GM18870 (cell line): ENCODE data around the gene SLC9A9.
"Not testable (repeated sequence)": the region's sequence is repeated elsewhere in the genome, so short reads cannot be mapped to it uniquely, and the experiment has no call there.

ENCODE experiments used
- ATAC-seq: cut with Tn5 transposase; IDR thresholded peaks from one replicate; pipeline ENCODE4 v1.9.1; 2021; ENCODE audit warnings: moderate library complexity; ENCODE audit not compliant: unreplicated experiment

SLC9A9 gene

DNA sequence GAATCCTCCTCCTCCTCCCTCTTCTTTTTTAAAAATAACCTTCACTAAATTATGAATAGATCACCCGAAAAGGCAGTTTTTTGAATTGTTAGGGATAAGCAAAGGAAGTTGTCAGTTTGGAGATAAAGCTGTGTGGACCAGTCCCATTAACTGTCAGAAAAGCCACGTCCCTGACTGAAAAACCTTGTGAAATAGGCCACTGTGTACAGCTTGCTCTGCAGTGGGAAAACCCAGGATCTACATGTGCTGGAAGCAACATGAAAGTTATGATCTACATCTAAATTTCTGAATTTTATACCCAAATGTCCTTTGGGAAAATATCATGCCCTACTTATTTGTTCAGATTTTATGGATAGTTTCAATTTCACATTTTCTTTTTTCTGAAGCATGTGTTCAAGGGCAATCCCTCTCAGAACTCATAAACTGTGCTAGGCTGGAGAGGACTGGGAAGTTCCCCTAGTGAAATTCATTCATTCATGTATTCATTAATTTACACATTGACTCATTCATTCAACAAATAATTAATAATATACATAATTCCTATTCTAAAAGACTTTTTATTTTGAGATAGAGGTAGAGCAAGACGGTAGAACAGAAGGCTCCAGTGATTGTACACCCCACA lies 149.5 kb downstream of the SLC9A9 start:
- no peak for ATAC-seq

DNA sequence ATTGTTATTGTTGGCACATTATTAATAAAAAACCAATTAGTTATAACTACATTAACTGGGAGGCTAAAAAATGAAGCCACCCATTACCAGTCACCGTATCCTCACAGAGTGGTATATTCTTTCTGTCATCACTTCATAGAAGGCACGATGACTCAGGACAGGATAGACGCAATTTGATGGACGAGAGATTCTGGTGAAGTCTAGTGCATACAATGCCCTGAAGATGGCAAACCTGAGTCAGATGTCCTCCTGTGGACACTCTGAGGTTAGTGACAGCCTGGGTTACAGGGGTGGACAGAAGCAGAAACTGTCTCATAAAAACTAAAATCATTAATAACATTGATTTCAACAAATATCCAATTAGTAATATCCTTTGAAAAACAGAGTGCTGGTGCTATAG lies 150.3 kb downstream of the SLC9A9 start:
- no peak for ATAC-seq

DNA sequence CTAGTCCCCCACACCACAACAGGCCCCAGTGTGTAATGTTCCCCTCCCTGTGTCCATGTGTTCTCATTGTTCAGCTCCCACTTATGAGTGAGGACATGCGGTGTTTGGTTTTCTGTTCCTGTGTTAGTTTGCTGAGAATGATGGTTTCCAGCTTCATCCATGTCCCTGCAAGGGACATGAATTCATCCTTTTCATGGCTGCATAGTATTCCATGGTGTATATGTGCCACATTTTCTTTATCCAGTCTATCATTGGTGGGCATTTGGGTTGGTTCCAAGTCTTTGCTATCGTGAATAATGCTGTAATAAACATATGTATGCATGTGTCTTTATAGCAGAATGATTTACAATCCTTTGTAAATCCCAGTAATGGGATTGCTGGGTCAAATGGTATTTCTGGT lies 152.9 kb downstream of the SLC9A9 start:
- not testable (repeated sequence) for ATAC-seq

DNA sequence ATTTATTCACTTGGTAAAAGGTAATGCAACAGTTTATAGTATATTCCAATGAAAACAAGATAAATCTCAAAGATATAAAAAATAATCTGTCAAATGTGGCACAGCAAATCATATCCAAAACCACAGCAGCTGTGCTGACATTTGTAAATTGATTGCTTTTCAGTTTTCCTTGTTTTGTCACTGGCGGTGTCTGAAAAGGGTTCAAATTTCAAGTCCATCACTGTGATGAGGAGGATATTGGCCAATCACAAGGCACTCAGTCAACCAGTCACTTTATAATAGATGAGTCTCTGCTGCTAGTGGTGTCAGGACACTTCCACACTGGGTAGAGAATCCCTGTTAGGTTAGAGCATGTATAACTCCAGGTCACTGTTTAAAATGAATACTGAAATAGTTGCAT lies 154.8 kb downstream of the SLC9A9 start:
- ATAC-seq: no peak

DNA sequence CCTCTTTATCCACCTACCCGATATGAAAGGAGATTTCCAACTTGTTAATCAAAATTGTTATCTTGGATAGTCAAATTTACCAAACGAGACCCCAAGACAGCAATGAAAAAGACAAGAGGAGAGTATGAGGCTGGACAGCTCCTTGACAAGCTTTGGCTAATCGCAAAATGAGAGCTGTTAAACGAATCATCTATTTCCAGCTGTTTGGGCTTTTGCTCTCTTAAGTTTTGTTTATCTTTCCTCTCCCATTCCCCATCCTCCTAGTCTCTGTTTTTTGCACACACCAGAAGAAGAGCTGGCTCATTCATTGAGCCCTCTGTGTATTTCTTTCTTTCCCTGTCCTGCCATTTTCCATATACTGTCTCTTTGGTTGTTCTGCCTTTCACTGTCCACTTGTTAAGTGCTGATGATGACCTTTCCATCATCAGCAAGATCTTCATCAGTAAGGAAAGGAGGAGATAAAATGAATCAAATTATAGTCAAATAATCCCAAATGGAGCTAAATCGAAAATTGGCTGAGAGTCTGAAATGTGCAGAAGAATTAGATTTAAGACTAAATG lies 161.6 kb downstream of the SLC9A9 start:
- ATAC-seq: no peak

DNA sequence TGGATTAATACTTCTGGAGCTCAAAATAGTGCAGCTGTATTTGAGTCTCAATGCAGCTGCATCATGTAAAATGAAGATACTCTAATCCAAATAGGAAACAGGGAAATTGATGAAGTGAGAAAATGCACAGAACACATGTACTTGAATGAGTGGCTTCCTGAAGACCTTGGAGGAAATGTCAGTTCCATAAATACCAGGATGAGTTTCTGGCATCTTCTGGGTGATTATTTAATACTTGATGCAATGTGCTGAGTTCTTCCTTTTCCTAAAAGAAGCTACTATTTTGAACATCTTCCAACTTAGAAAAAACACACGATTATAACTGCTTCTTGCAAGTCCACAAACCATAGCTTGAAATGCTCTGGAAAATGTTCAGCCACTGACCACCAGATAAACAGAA lies 162.8 kb downstream of the SLC9A9 start:
- ATAC-seq: no peak

DNA sequence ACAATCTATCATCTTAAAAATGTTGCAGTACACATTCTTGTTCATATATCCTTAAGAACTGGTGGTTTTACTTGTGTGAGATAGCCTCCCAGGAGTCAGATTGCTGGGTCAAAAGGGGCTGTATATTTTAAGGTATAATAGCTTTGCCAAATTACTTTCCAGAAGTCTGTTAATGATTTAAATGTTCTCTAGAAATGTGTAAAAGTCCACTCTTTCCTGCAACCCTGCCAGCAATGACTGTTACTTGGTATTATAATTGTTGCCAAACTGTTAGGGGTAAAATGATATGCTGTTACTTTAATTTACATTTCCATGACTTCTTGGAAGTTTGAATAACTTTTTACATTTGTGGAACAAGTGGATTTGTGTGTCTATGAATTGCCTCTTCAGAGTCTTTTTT lies 170.8 kb downstream of the SLC9A9 start:
- ATAC-seq: no peak

DNA sequence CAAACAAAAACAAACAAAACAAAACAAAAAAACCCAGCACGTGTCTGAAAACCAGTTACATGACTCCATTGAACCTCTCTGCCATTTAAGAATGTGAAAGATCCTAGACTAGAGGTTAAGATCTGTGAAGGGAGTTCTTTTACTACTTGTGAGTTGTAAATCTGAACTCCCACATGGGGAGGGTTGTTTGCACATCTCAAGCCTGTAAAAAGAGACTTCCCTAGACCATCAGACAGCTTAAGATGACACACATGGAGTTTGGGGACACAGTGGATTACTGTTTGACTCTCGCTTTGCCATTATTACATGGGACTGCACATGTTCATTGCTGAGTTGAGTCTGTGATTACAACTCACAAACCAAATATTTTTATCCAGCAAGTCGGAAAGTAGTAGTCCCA lies 171.5 kb downstream of the SLC9A9 start:
- ATAC-seq: no peak

DNA sequence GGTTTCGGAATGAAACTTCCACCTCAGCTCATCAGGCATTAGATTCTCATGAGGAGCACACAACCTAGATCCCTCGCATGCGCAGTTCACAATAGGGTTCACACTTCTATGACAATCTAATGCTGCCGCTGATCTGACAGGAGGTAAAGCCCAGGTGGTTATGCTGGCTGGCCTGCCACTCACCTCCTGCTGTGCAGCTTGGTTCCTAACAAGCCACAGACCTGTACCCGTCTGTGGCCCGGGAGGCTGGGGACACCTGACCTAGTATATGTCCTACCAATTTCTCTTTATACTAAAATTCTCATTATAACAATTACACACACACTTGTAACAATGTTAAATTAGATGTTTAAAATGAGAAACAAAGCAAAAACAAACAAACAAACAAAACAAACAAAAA lies 172.2 kb downstream of the SLC9A9 start:
- no peak for ATAC-seq

DNA sequence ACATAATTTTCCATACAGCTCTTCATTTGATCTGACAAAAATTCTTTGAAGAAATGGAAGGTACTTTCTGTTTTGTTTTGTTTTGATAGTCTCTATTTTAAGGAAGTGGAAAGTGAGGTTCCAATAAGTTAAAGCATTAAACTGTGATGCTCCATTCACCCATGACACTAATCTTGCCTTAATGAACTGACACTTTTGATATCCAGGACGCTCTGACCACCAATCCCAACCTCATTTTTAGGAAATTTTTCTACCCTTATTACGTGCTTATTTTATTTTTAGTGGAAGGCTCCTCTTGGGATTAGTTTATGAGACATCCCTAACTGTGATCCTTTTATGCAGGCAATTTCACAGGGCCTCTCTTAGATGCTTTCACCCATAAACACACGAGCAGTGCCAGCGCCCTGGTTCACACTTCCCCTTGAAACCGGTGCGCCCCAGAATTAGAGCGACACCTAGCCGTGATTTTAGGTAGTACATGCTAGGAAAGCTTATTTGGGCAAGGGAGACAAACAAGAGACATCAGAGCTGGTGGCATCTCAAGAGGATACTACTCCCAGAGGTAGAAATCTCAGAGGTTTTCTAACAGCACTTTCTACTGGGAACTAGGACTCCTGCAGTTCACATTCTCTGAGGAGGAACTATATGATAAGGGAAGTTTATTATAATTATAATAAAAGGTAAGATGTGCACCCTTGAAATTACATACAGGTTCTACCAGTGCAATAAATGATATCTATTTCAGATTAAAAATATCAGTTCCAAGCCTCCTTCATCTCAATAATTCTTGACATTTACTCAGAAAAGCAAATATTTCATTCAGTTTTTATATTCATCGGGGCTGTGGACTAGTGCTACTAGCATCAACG lies 173.9 kb downstream of the SLC9A9 start:
- peak; percentile 59 for ATAC-seq

DNA sequence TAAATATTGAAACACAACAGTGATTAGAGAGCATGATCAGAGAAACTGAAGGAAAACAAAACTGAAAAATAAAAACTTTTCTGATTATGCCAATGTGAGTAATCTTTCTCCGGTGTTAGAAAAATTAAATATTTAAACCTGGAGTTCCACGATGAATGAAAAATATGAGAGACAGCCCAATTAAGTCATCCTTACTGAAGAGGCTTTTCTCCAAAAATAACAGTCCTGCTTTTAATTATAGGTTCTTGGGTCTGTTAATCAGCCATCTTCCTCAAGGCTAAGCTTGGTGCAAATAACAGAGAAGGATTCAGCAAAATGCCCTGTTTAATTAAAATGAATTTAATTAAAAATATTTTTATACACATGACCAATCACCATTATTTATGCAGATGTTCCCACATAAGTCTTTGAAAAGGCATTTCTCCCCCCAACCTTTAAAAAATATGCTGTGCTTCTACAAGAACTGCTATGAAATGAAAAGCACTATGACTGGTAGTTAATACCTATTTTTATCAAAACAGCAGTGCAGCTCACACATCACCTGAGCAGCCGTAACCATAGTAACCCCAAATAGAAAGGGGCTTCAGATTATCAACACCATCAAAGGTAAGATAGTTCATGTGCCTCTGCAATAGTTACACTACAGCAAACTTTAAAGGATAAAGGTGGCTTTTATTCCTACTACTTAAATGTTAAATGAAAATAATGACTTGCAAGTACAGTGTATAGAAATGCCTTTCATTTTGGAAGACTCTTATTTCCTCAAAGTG lies 175.7 kb downstream of the SLC9A9 start:
- ATAC-seq: no peak

DNA sequence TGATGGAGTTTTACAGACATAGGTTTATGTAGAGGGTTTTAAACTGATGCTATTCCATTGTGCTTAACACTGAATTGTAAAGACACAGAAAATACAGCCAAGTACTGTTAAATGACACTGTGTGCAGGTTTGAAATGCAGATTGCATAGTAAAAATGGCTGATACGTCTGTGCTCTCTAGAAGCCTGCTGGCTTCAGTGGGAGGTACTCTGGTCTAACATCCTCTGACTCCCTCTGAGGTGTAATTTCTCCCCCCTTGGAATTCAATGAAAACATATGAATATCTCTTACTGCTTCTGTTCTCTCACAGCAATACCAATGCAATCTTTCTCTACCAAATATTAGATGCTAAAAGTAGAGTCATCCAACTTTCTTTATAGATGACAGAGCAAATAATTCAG lies 176.6 kb downstream of the SLC9A9 start:
- no peak for ATAC-seq

DNA sequence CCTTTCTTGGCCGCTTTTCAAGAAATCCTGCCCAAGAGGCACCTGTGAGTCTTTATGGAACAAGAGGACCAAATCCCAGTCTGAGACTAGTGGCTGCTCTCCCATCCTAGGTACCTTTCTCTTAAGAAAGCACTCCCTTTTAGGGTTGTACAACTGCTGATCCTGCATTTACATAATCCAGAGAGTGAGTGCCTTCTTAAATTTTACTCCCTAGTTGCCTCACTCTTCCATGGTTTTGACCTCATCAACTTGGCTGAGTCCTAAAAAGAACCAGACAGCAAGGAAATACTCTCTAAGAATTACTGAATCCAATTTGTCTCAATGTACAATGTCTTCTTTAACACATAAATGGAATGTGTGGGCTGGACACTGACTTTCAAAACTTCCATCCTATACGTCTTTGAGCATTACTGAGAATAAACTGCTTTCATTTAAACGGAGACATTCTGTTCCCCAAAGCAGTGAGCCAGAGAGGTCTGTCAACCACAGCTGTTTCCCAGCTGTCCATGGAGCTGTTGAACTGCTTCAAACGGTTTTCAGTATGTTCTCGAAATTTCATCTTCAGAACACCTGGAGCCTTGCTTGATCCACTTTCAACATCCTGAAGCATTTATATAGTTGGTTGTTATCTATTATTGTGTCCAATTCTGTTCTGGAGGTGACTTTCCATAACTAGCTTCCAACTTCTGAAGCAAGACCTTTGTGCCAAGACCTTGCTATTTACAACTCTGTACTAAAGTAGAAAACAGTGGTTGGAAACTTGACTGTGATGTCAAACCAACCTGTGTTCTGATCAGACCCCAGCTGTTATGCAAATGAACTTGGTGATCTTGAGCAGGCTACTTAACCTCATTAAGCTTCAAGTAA lies 179.1 kb downstream of the SLC9A9 start:
- ATAC-seq: peak; percentile 91

DNA sequence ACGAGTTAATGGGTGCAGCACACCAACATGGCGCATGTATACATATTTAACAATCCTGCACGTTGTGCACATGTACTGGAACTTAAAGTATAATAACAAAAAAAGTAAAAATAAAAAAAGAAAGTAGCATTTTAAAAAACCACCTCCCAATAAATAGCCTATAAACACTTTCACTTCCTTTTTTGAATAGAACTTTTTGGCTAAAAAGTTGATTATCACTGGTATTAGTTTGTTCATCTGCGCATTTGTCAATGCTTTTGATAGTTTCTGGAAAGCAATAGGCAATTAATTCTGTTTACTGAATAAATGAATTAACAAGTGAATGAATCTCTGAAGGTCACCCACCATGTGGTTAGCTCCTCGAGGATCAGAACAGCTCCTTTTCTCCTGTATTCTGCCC lies 179.9 kb downstream of the SLC9A9 start:
- ATAC-seq: no peak

DNA sequence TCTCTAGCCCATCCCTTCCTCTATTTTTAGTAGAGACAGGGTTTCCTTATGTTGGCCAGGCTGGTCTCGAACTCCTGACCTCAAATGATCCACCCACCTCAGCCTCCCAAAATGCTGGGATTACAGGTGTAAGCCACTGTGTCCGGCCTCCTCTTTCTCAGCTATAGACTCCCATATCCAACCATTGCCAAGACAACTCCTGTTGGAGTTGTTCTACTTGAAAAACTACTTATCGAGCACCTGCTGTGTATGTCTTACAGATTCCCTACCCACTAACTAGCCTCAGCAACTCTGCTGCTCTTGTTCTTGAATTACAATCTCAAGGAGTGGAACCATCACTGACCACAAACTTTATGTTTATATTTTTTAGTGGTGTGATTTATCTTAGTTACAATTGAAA lies 186.6 kb downstream of the SLC9A9 start:
- ATAC-seq: no peak

DNA sequence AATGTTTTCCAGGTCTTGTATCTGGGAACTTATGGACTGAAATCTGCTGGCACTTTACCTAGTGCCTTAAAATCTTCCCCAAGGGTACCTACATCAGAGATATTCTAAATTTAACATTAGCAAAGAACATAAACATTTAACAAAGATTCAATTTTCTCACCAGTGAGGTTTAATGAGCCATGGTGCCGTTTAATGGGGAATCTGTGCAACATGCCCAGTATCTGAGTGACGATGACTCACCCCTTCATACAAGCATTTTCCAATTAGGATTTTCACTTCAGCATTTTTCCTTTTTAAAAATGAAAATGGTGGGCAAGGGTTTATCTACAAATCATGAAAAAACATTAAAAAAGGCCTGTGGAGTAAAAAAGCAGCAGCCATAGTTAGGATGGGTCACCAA lies 189.4 kb downstream of the SLC9A9 start:
- ATAC-seq: no peak

DNA sequence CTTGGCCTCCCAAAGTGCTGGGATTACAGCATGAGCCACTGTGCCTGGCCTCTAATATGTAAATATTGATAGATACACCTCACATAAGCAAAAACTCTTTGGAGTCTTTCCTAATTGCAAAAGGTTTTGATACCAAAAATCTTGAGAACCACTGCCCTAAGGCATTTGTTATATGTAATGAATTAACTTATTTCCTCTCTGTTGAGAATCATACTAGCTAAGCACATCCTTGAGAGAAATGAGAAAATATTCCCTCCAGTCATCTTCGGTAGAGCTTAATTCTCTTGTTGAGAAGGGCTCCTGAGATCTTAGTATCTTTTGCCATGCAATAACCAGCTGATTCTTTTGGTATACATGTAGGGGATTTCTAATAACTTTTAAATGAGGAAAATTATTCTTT lies 190.2 kb downstream of the SLC9A9 start:
- ATAC-seq: no peak

DNA sequence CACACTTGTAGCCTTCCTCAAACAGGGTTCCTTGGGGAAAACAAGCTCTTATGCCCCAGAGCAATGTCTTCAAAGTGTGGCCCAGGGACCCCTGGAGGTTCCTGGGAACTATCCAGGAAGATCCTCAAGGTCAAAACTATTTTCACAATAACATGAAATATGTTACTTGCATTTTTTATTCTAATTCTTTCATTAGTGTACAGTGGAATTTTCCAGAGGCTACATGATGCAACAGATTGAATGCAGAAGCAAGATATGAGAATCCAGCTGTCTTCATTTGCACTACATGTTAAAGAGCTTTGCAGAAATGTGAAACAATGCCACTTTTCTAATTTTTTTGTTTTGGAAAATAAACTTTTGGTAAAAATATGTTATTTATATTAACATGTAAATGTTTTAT lies 190.9 kb downstream of the SLC9A9 start:
- ATAC-seq: no peak

DNA sequence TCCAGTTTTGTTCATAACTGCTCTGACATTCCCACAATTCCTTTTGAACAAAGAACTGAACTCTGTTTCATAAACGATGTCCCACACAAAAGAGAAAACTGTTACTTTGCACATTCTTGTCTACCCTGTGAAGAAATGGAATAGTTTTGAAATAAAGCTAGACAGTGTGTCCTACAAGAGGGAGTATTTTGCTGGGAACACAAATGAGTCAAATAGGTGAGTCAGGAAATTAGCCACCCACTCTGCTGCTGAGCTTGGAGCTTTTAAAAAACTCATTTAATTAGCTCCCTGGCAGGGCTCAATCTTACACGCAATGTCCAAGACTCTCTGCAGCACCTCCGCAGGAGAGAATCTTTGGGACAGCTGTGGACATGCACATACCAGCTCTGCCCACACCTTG lies 193.4 kb downstream of the SLC9A9 start:
- no peak for ATAC-seq

DNA sequence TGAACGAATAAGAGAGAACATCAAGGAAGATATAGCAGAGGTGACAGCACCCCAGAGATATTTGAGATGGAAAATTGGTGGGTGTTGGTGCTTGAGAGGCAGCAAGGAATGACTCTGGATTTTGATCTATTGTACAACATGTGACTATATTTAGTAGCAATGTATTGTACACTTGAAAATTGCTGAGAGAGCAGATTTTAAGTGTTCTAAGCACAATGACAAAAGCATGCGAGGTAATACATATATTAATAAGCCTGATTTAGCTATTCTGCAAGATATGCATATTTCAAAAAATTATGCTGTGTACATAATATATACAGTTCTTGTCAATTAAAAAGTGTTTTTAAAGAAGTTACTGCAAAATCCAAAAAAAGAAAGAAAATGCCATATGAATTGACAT lies 194.3 kb downstream of the SLC9A9 start:
- ATAC-seq: no peak

DNA sequence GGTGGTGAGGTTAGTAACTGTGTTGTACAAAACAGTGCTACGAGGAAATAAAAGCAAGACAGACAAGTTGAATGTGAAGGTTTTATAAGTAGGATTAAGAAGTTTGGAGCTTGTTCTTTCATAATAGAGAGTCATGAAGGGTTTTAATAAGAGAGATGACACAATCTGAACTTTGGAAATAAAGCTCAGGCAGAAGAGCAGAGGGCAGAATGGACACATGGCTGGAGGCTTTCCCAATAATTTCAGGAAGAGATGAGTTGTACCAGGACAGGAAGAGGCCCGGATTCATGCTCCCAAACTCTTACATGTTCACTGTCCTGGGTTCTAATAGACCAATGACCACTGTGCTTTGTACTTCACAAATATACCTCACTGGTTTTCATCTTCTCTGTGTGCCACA lies 194.8 kb downstream of the SLC9A9 start:
- ATAC-seq: no peak
